HEK293 (cell line): Measurements from ENCODE around the gene CPM.

ENCODE experiments used
- CTCF ChIA-PET: fragments of 350-600 bp; formaldehyde crosslinking; extraction: SDS; loops from one replicate; lab custom pipeline; 2021; ENCODE audit warnings: antibody characterized with exemption; lab: Yijun Ruan, JAX
- POLR2A ChIA-PET: fragments of 300-600 bp; formaldehyde crosslinking; extraction: SDS; loops from one replicate; lab custom pipeline; 2020; ENCODE audit warnings: antibody characterized with exemption, inconsistent platforms; lab: Yijun Ruan, JAX
- H3K27ac ChIP-seq: fragments of 200-500 bp; sonication (Bioruptor generic); 2 replicates; pipeline ENCODE4 v1.5.1; 2014; ENCODE audit warnings: low read depth, low read length, control low read depth, inconsistent platforms; ENCODE audit errors: extremely low read depth
- H3K36me3 ChIP-seq, 2 experiments: fragments of 200-500 bp in 1 of 2; sonication (Bioruptor generic) in 1 of 2; 1 replicate in 1 of 2; 2 replicates in 1 of 2; pipeline ENCODE4 v1.5.1; 2014 to 2017; ENCODE audit warnings: inconsistent platforms in 2 of 2, low read length in 2 of 2; ENCODE audit not compliant: control insufficient read depth in 2 of 2, insufficient read depth in 1 of 2
- H3K4me1 ChIP-seq: fragments of 200-500 bp; sonication (Bioruptor generic); 2 replicates; pipeline ENCODE4 v1.5.1; 2014; ENCODE audit warnings: mild to moderate bottlenecking, low read length, inconsistent platforms; ENCODE audit not compliant: control insufficient read depth, insufficient read depth
- H3K4me3 ChIP-seq: 2 replicates; pipeline ENCODE4 v1.5.1; 2011; ENCODE audit warnings: low read depth, mild to moderate bottlenecking, control low read depth, low read length, moderate library complexity
- H3K9me3 ChIP-seq: fragments of 200-500 bp; sonication (Bioruptor generic); 2 replicates; pipeline ENCODE4 v1.5.1; 2014; ENCODE audit warnings: low read depth, low read length, inconsistent platforms; ENCODE audit not compliant: control insufficient read depth, insufficient read depth
- KLF10 ChIP-seq: fragments of 450-650 bp; IDR thresholded peaks from 2 replicates; pipeline ENCODE4 v1.5.1; 2018; ENCODE audit warnings: missing biosample characterization, mild to moderate bottlenecking, missing genetic modification characterization
- KLF7 ChIP-seq: fragments of 450-650 bp; formaldehyde crosslinking; IDR thresholded peaks from 2 replicates; pipeline ENCODE4 v1.5.1; 2016; ENCODE audit warnings: missing biosample characterization, missing genetic modification characterization, borderline replicate concordance
- MZF1 ChIP-seq: fragments of 450-650 bp; formaldehyde crosslinking; IDR thresholded peaks from 2 replicates; pipeline ENCODE4 v1.5.1; 2017; ENCODE audit warnings: missing biosample characterization, missing genetic modification characterization, borderline replicate concordance
- OVOL3 ChIP-seq: fragments of 450-650 bp; formaldehyde crosslinking; IDR thresholded peaks from 2 replicates; pipeline ENCODE4 v1.5.1; 2016; ENCODE audit warnings: missing biosample characterization, missing genetic modification characterization
- ZFHX2 ChIP-seq: fragments of 450-650 bp; formaldehyde crosslinking; conservative IDR thresholded peaks from 2 replicates; pipeline ENCODE4 v1.5.1; 2016; ENCODE audit warnings: missing biosample characterization, missing genetic modification characterization
- ZFP3 ChIP-seq: fragments of 450-650 bp; formaldehyde crosslinking; IDR thresholded peaks from 2 replicates; pipeline ENCODE4 v1.5.1; 2016; ENCODE audit warnings: low read depth, missing biosample characterization, missing genetic modification characterization
- ZNF114 ChIP-seq: fragments of 450-650 bp; formaldehyde crosslinking; IDR thresholded peaks from 2 replicates; pipeline ENCODE4 v1.5.0; 2017; ENCODE audit warnings: missing biosample characterization, missing genetic modification characterization
- ZNF16 ChIP-seq: fragments of 450-650 bp; formaldehyde crosslinking; IDR thresholded peaks from 2 replicates; pipeline ENCODE4 v1.5.1; 2016; ENCODE audit warnings: low read depth, missing biosample characterization, missing genetic modification characterization
- ZNF221 ChIP-seq: fragments of 450-650 bp; formaldehyde crosslinking; IDR thresholded peaks from 2 replicates; pipeline ENCODE4 v1.5.1; 2017; ENCODE audit warnings: missing biosample characterization, missing genetic modification characterization, borderline replicate concordance
- ZNF23 ChIP-seq: fragments of 450-650 bp; formaldehyde crosslinking; IDR thresholded peaks from 2 replicates; pipeline ENCODE4 v1.5.1; 2016; ENCODE audit warnings: missing biosample characterization, missing genetic modification characterization, borderline replicate concordance
- ZNF311 ChIP-seq: fragments of 450-650 bp; formaldehyde crosslinking; IDR thresholded peaks from 2 replicates; pipeline ENCODE4 v1.5.1; 2017; ENCODE audit warnings: missing biosample characterization, missing genetic modification characterization, borderline replicate concordance
- ZNF521 ChIP-seq: fragments of 450-650 bp; formaldehyde crosslinking; IDR thresholded peaks from 2 replicates; pipeline ENCODE4 v1.5.1; 2017; ENCODE audit warnings: missing biosample characterization, mild to moderate bottlenecking, missing genetic modification characterization
- ZNF529 ChIP-seq: fragments of 450-650 bp; formaldehyde crosslinking; IDR thresholded peaks from 2 replicates; pipeline ENCODE4 v1.5.1; 2017; ENCODE audit warnings: missing genetic modification characterization, missing biosample characterization; ENCODE audit not compliant: insufficient replicate concordance
- ZNF530 ChIP-seq: fragments of 450-650 bp; formaldehyde crosslinking; IDR thresholded peaks from 2 replicates; pipeline ENCODE4 v1.5.1; 2016; ENCODE audit warnings: low read depth, missing biosample characterization, missing genetic modification characterization
- ZNF549 ChIP-seq: fragments of 450-650 bp; IDR thresholded peaks from 2 replicates; pipeline ENCODE4 v1.5.1; 2018; ENCODE audit warnings: missing biosample characterization, missing genetic modification characterization, mild to moderate bottlenecking, inconsistent platforms, moderate library complexity
- ZNF555 ChIP-seq: fragments of 450-650 bp; formaldehyde crosslinking; conservative IDR thresholded peaks from 2 replicates; pipeline ENCODE4 v1.5.1; 2017; ENCODE audit warnings: missing biosample characterization, mild to moderate bottlenecking, missing genetic modification characterization, inconsistent platforms
- ZNF585B ChIP-seq: fragments of 450-650 bp; formaldehyde crosslinking; IDR thresholded peaks from 2 replicates; pipeline ENCODE4 v1.5.1; 2016; ENCODE audit warnings: missing biosample characterization, missing genetic modification characterization
- ZNF623 ChIP-seq: fragments of 450-650 bp; formaldehyde crosslinking; IDR thresholded peaks from 2 replicates; pipeline ENCODE4 v1.5.1; 2016; ENCODE audit warnings: missing biosample characterization, missing genetic modification characterization
- ZNF629 ChIP-seq: fragments of 450-650 bp; formaldehyde crosslinking; IDR thresholded peaks from 2 replicates; pipeline ENCODE4 v1.5.1; 2017; ENCODE audit warnings: missing biosample characterization, missing genetic modification characterization
- ZNF701 ChIP-seq: fragments of 450-650 bp; formaldehyde crosslinking; IDR thresholded peaks from 2 replicates; pipeline ENCODE4 v1.5.1; 2016; ENCODE audit warnings: missing biosample characterization, missing genetic modification characterization
- ZNF777 ChIP-seq: fragments of 450-650 bp; formaldehyde crosslinking; IDR thresholded peaks from 2 replicates; pipeline ENCODE4 v1.5.1; 2017; ENCODE audit warnings: missing biosample characterization, missing genetic modification characterization, borderline replicate concordance
- ZNF843 ChIP-seq: fragments of 450-650 bp; formaldehyde crosslinking; IDR thresholded peaks from 2 replicates; pipeline ENCODE4 v1.5.1; 2016; ENCODE audit warnings: missing biosample characterization, missing genetic modification characterization
- TF ChIP-seq, protein P1 (sequence below): fragments of 450-650 bp; formaldehyde crosslinking; IDR thresholded peaks from 2 replicates; pipeline ENCODE4 v1.5.1; 2016; ENCODE audit warnings: missing biosample characterization, missing genetic modification characterization, low read depth
- TF ChIP-seq, protein P2 (sequence below): fragments of 450-650 bp; formaldehyde crosslinking; IDR thresholded peaks from 2 replicates; pipeline ENCODE4 v1.5.1; 2017; ENCODE audit warnings: missing biosample characterization, missing genetic modification characterization
- TF ChIP-seq, protein P3 (sequence below): fragments of 450-650 bp; formaldehyde crosslinking; IDR thresholded peaks from 2 replicates; pipeline ENCODE4 v1.5.1; 2016; ENCODE audit warnings: missing biosample characterization, missing genetic modification characterization
- TF ChIP-seq, protein P4 (sequence below): fragments of 450-650 bp; formaldehyde crosslinking; IDR thresholded peaks from 2 replicates; pipeline ENCODE4 v1.5.1; 2016; ENCODE audit warnings: missing biosample characterization, missing genetic modification characterization, borderline replicate concordance

The CPM gene

DNA sequence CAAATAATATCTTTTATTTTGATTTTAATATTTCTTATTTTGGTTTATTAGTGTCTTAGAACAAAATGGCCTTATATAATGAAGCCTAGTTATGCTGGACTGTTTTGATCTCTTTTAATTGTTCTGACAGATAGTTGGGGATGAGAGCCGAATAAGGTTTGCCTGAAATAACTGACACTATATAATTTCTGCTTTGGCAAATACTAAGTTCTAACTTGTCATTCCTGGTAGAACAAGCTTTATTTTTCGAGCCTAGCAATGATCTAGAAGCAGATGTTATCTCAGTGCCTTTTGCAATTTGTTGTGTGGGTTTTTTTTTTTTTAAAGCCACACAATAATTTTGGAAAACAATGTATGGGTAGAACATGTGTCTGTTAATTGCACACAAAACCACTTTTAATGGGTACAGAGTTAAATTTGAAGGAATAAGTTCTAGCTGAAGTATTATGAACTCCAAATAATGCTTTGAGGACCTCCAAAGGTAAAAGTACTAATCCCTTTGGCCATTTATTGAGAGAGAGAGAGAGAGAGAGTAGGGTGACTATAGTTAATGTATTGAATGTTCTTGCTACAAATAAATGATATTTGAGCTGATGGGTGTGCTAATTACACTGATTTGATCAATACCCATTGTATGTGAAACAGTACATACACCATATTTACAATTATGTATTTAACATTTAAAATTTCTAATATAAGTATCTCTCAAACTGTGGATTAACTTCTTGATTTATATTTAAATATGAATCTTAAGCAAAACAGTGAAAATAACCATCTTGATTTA lies 90.0 kb downstream of the CPM start:
- H3K9me3 ChIP-seq: no peaks in the 10 kb centered on the region
- TF ChIP-seq ZNF311 (tag by site-specific recombination) (no peak), ZNF529 (tag by site-specific recombination) (no peak), ZNF530 (tag by site-specific recombination) (no peak), ZNF521 (tag by site-specific recombination) (no peak), OVOL3 (tag by site-specific recombination) (no peak), KLF7 (tag by site-specific recombination) (no peak), KLF10 (tag by site-specific recombination) (no peak), ZNF555 (tag by site-specific recombination) (no peak), ZNF843 (tag by site-specific recombination) (no peak), ZFP3 (tag by site-specific recombination) (no peak)
- TF ChIP-seq, protein P1, sequence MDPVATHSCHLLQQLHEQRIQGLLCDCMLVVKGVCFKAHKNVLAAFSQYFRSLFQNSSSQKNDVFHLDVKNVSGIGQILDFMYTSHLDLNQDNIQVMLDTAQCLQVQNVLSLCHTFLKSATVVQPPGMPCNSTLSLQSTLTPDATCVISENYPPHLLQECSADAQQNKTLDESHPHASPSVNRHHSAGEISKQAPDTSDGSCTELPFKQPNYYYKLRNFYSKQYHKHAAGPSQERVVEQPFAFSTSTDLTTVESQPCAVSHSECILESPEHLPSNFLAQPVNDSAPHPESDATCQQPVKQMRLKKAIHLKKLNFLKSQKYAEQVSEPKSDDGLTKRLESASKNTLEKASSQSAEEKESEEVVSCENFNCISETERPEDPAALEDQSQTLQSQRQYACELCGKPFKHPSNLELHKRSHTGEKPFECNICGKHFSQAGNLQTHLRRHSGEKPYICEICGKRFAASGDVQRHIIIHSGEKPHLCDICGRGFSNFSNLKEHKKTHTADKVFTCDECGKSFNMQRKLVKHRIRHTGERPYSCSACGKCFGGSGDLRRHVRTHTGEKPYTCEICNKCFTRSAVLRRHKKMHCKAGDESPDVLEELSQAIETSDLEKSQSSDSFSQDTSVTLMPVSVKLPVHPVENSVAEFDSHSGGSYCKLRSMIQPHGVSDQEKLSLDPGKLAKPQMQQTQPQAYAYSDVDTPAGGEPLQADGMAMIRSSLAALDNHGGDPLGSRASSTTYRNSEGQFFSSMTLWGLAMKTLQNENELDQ (tag by site-specific recombination): no peak
- TF ChIP-seq, protein P2, sequence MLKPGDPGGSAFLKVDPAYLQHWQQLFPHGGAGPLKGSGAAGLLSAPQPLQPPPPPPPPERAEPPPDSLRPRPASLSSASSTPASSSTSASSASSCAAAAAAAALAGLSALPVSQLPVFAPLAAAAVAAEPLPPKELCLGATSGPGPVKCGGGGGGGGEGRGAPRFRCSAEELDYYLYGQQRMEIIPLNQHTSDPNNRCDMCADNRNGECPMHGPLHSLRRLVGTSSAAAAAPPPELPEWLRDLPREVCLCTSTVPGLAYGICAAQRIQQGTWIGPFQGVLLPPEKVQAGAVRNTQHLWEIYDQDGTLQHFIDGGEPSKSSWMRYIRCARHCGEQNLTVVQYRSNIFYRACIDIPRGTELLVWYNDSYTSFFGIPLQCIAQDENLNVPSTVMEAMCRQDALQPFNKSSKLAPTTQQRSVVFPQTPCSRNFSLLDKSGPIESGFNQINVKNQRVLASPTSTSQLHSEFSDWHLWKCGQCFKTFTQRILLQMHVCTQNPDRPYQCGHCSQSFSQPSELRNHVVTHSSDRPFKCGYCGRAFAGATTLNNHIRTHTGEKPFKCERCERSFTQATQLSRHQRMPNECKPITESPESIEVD (tag by site-specific recombination): no peak
- TF ChIP-seq, protein P3, sequence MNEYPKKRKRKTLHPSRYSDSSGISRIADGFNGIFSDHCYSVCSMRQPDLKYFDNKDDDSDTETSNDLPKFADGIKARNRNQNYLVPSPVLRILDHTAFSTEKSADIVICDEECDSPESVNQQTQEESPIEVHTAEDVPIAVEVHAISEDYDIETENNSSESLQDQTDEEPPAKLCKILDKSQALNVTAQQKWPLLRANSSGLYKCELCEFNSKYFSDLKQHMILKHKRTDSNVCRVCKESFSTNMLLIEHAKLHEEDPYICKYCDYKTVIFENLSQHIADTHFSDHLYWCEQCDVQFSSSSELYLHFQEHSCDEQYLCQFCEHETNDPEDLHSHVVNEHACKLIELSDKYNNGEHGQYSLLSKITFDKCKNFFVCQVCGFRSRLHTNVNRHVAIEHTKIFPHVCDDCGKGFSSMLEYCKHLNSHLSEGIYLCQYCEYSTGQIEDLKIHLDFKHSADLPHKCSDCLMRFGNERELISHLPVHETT: no peak
- ChIA-PET CTCF (interaction anchor here (0.8 to 3.2 kb wide), 2 partner anchors 13 to 30 kb away, joined by 3 to 18 read pairs; no protein-coding TSS in a partner anchor), POLR2A (interaction anchor here (1.3 kb wide), 1 partner anchor 34 kb away, joined by 3 read pairs; no protein-coding TSS in a partner anchor)
- H3K4me1 ChIP-seq: no peaks in the 10 kb centered on the region; the same call in 1 of the 2 replicates
- H3K27ac ChIP-seq: no peak overlapping the region
- H3K4me3 ChIP-seq: no peak overlapping the region
- peaks cover 38 to 64% of the 10 kb centered on the region in 2 experiments for H3K36me3 ChIP-seq

DNA sequence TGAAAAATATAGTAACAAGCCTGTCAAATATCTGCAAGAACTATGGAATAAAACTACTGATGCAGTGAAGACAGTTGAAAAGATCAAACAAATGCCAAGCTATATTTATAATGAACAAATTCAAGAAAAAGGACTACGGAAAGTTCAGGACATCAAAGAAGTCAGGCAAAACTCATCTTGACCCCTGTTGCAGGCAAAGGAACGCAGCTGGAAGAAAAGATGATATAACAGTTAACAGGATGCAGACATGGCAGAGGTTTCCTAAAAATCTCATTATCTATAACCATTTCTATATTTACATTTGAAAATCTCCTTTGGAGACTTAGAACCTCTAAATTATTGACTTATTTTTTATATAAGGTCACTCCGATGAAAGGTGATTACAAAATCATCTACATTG lies 90.8 kb downstream of the CPM start:
- ChIA-PET POLR2A (interaction anchor here (1.3 kb wide), 1 partner anchor 33 kb away, joined by 3 read pairs; no protein-coding TSS in a partner anchor), CTCF (interaction anchor here (0.6 to 3.2 kb wide), 2 partner anchors 12 to 13 kb away, joined by 3 to 18 read pairs; no protein-coding TSS in a partner anchor)
- Histone ChIP-seq H3K36me3 (peaks cover 45 to 70% of the 10 kb centered on the region in 2 experiments), H3K4me1 (no peaks in the 10 kb centered on the region; the same call in 1 of the 2 replicates), H3K9me3 (no peaks in the 10 kb centered on the region), H3K27ac (no peak overlapping the region), H3K4me3 (no peak overlapping the region)
- TF ChIP-seq ZNF221: no peak
- TF ChIP-seq ZFHX2 (tag by site-specific recombination): no peak
- TF ChIP-seq ZNF585B (tag by site-specific recombination): no peak
- no peak for TF ChIP-seq ZNF23 (tag by site-specific recombination)
- no peak for TF ChIP-seq ZNF549 (tag by site-specific recombination)
- no peak for TF ChIP-seq ZNF623 (tag by site-specific recombination)
- no peak for TF ChIP-seq ZNF629 (tag by site-specific recombination)
- TF ChIP-seq, protein P4, sequence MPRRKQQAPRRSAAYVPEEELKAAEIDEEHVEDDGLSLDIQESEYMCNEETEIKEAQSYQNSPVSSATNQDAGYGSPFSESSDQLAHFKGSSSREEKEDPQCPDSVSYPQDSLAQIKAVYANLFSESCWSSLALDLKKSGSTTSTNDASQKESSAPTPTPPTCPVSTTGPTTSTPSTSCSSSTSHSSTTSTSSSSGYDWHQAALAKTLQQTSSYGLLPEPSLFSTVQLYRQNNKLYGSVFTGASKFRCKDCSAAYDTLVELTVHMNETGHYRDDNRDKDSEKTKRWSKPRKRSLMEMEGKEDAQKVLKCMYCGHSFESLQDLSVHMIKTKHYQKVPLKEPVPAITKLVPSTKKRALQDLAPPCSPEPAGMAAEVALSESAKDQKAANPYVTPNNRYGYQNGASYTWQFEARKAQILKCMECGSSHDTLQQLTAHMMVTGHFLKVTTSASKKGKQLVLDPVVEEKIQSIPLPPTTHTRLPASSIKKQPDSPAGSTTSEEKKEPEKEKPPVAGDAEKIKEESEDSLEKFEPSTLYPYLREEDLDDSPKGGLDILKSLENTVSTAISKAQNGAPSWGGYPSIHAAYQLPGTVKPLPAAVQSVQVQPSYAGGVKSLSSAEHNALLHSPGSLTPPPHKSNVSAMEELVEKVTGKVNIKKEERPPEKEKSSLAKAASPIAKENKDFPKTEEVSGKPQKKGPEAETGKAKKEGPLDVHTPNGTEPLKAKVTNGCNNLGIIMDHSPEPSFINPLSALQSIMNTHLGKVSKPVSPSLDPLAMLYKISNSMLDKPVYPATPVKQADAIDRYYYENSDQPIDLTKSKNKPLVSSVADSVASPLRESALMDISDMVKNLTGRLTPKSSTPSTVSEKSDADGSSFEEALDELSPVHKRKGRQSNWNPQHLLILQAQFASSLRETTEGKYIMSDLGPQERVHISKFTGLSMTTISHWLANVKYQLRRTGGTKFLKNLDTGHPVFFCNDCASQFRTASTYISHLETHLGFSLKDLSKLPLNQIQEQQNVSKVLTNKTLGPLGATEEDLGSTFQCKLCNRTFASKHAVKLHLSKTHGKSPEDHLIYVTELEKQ (tag by site-specific recombination): no peak
- no peak for TF ChIP-seq ZNF701 (tag by site-specific recombination)
- TF ChIP-seq ZNF777: no peak
- no peak for TF ChIP-seq ZNF114
- no peak for TF ChIP-seq MZF1 (tag by site-specific recombination)
- TF ChIP-seq ZNF16 (tag by site-specific recombination): no peak
